K562 (cell line): Measurements from ENCODE around the gene NLRP9.

Experiments used
- BDP1 ChIP-seq: IDR thresholded peaks from 3 replicates; pipeline ENCODE4 v1.6.1; 2011; ENCODE audit not compliant: insufficient read length, insufficient read depth
- CHD4 ChIP-seq: fragments of 200-600 bp; sonication (generic); IDR thresholded peaks from 3 replicates; pipeline ENCODE4 v1.6.1; 2012; ENCODE audit warnings: low read depth, mild to moderate bottlenecking, mixed read lengths, low read length, inconsistent platforms; ENCODE audit not compliant: insufficient read depth, insufficient replicate concordance, poor library complexity, severe bottlenecking
- EP300 ChIP-seq: IDR thresholded peaks from 2 replicates; pipeline ENCODE4 v1.6.1; 2012; ENCODE audit warnings: low read length, improper control_type of control experiment
- HNRNPH1 ChIP-seq: fragments of 200-400 bp; formaldehyde crosslinking; optimal IDR thresholded peaks from 2 replicates; pipeline ENCODE3; 2017; ENCODE audit warnings: low read depth, mild to moderate bottlenecking, low read length, moderate library complexity
- POLR3A ChIP-seq: IDR thresholded peaks from 2 replicates; pipeline ENCODE4 v1.6.1; 2011; ENCODE audit warnings: borderline replicate concordance, mild to moderate bottlenecking, moderate library complexity; ENCODE audit not compliant: insufficient read length, insufficient read depth; ENCODE audit errors: extremely low read depth
- RAD21 ChIP-seq, 2 experiments: fragments of 250-450 bp in 1 of 2; fragments of 450-650 bp in 1 of 2; sonication (Bioruptor Pico) in 1 of 2; formaldehyde crosslinking in 1 of 2; IDR thresholded peaks in 1 of 2; conservative IDR thresholded peaks in 1 of 2; 2 replicates each; pipeline versions ENCODE4 v1.4.0 to v1.8.0; 2020 to 2022; ENCODE audit warnings: mild to moderate bottlenecking in 2 of 2, moderate library complexity in 1 of 2
- SP1 ChIP-seq: sonication (generic); formaldehyde crosslinking; IDR thresholded peaks from 2 replicates; pipeline ENCODE4 v1.8.1; 2022; ENCODE audit warnings: mild to moderate bottlenecking, missing genetic modification reagents
- ZZZ3 ChIP-seq: fragments of 450-650 bp; IDR thresholded peaks from 2 replicates; pipeline ENCODE4 v1.6.1; 2016; ENCODE audit warnings: antibody characterized with exemption, mild to moderate bottlenecking, moderate library complexity
- TF ChIP-seq, protein P1 (sequence below): fragments of 150-350 bp; conservative IDR thresholded peaks from 2 replicates; pipeline ENCODE4 v1.6.1; 2014; ENCODE audit warnings: low read length
- TF ChIP-seq, protein P2 (sequence below): sonication (generic); formaldehyde crosslinking; IDR thresholded peaks from 2 replicates; pipeline ENCODE4 v1.8.1; 2023; ENCODE audit warnings: mild to moderate bottlenecking, missing genetic modification reagents
- TF ChIP-seq, protein P3 (sequence below): sonication (generic); formaldehyde crosslinking; IDR thresholded peaks from 2 replicates; pipeline ENCODE4 v1.9.0; 2022; ENCODE audit warnings: mild to moderate bottlenecking, missing genetic modification reagents

DNA sequence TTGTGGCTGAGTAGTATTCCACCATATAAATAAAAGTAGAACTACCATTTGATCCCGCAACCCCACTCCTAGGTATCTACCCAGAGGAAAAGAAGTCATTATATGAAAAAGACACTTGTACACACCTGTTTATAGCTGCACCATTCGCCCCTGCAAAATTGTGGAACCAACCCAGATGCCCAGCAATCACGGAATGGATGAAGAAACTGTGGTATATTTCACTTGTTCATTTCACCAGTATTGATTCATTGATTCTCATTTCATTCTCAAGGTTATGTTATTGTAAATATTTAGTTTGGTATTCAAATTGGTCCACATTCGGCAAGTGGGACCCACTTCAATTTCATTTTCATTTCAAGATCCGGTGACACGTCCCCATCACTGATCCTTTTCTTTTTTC is 12.5 kb upstream of the NLRP9 start:
- TF ChIP-seq, protein P1, sequence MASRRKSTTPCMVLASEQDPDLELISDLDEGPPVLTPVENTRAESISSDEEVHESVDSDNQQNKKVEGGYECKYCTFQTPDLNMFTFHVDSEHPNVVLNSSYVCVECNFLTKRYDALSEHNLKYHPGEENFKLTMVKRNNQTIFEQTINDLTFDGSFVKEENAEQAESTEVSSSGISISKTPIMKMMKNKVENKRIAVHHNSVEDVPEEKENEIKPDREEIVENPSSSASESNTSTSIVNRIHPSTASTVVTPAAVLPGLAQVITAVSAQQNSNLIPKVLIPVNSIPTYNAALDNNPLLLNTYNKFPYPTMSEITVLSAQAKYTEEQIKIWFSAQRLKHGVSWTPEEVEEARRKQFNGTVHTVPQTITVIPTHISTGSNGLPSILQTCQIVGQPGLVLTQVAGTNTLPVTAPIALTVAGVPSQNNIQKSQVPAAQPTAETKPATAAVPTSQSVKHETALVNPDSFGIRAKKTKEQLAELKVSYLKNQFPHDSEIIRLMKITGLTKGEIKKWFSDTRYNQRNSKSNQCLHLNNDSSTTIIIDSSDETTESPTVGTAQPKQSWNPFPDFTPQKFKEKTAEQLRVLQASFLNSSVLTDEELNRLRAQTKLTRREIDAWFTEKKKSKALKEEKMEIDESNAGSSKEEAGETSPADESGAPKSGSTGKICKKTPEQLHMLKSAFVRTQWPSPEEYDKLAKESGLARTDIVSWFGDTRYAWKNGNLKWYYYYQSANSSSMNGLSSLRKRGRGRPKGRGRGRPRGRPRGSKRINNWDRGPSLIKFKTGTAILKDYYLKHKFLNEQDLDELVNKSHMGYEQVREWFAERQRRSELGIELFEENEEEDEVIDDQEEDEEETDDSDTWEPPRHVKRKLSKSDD: no peak
- TF ChIP-seq ZZZ3: no peak
- TF ChIP-seq CHD4: no peak
- TF ChIP-seq RAD21 (CRISPR knock-in tag; conservative IDR thresholded peaks at IDR 0.05 in 1 of 2, IDR thresholded peaks at IDR 0.05 in 1 of 2): no peak
- TF ChIP-seq SP1 (CRISPR knock-in tag): no peak
- TF ChIP-seq POLR3A: no peak
- no peak for TF ChIP-seq BDP1
- TF ChIP-seq HNRNPH1: no peak
- TF ChIP-seq, protein P2, sequence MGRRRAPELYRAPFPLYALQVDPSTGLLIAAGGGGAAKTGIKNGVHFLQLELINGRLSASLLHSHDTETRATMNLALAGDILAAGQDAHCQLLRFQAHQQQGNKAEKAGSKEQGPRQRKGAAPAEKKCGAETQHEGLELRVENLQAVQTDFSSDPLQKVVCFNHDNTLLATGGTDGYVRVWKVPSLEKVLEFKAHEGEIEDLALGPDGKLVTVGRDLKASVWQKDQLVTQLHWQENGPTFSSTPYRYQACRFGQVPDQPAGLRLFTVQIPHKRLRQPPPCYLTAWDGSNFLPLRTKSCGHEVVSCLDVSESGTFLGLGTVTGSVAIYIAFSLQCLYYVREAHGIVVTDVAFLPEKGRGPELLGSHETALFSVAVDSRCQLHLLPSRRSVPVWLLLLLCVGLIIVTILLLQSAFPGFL: no peak
- no peak for TF ChIP-seq EP300
- TF ChIP-seq, protein P3, sequence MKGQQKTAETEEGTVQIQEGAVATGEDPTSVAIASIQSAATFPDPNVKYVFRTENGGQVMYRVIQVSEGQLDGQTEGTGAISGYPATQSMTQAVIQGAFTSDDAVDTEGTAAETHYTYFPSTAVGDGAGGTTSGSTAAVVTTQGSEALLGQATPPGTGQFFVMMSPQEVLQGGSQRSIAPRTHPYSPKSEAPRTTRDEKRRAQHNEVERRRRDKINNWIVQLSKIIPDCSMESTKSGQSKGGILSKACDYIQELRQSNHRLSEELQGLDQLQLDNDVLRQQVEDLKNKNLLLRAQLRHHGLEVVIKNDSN (CRISPR knock-in tag): no peak
